ENCODE data around the gene FGD2. TPM values are rescaled to one million over a fixed set of nuclear protein-coding genes. Genes with fewer than 3 reads are reported as not detected.
"Not testable (repeated sequence)": the region's sequence is repeated elsewhere in the genome, so short reads cannot be mapped to it uniquely, and the experiment has no call there.

FGD2 gene
- total RNA-seq, 2 donors from 2014 or later: 9.1 to 9.3 TPM

DNA sequence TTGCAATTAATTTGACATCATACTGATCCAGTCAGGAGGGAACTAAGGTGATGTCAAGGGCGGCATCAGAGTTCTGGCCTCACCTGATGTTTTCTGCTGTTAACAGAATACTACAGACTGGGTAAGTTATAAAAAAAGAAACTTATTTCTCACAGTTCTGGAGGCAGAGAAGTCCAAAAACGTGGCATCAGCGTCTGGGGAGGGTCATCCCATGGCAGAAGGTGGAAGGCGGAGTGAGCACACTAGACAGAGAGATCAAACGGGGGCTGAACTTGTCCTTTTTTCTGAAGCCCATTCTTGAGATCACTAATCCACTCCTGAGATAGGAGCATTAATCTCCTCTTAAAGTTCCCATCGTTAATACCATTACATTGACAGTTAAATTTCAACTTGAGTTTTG, 16.2 kb upstream of the FGD2 start:
- Mint-ChIP-seq H3K36me3 (no peaks in the 10 kb centered on the region), H3K27me3 (peaks cover 5 to 7% of the 10 kb centered on the region in 2 donors), H3K27ac (no peak overlapping the region), H3K4me3 (no peak overlapping the region), H3K9me3 (no peaks in the 10 kb centered on the region), H3K4me1 (ENCODE audit: low read depth in 2 of 2) (peaks cover 11 to 15% of the 10 kb centered on the region in 2 donors)
- DNase-seq (ENCODE audit: low spot score) (no peak), ATAC-seq (no peak)

DNA sequence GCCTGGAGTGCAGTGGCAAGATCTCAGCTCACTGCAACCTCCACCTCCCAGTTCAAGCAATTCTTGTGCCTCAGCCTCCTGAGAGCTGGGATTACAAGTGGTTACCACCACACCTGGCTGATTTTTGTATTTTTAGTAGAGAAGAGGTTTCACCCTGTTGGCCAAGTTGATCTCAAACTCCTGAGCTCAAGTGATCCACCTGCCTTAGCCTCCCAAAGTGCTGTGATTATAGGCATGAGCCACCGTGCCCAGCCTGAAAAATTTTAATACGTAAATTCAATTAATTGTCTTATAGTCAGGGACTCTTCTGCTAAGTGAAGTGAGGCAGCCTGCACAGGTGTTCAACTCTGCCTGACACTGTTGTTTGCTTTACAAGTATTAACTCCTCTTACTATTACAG, 15.1 kb upstream of the FGD2 start:
- H3K4me1 Mint-ChIP-seq (ENCODE audit: low read depth in 2 of 2): peaks cover 11 to 15% of the 10 kb centered on the region in 2 donors
- not testable (repeated sequence) for H3K4me3 Mint-ChIP-seq; H3K36me3 Mint-ChIP-seq; H3K9me3 Mint-ChIP-seq; H3K27me3 Mint-ChIP-seq; DNase-seq (ENCODE audit: low spot score); H3K27ac Mint-ChIP-seq; ATAC-seq

DNA sequence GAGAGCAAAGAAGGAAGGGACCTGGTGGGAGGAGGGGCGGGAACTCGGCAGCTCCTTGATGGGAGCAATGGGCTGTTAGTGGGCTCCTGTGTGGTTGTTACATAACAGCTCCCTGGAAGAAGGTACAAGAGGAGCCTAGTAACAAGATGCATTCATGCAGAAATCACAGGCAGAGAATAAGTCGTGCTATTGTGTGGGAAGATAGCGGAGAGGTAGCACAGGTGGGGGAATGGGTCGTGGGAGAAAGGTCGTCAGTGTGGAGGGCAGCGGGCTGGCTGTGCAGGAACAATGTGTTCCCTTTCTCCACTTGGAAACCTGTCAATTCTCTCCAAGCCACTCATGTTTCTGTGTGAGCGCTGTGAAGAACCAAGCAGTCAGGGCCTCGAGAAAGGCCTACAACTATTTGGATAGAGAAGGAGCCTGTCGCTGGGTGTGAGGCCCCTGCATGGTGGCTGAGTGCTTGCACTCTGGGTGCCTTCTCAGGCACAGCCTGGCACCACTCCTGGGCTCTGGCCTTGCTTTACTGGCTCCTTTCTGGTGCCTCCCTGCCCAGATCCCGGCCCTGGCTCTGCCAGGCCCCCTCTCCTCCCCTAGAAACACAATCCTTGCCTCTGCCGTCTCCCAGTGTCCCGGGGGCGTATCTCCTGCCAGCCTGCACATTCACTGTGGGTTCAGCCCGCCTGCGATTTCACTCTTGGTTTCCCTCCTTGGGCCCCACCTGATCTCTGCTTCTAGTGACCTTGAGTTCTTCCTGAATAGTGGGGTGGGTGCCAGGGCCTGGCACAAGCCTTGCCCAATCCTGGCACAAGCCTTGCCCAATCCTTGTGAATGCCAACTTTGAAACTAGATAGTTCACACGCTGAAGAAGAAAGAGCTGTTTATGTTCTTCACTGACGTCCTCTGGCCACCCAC, 7.4 kb upstream of the FGD2 start:
- no peak for DNase-seq (ENCODE audit: low spot score)
- no peak overlapping the region for H3K27ac Mint-ChIP-seq
- H3K36me3 Mint-ChIP-seq: no peaks in the 10 kb centered on the region
- peak in 1 of 2 donors; percentile 51 for ATAC-seq
- no peak overlapping the region for H3K4me3 Mint-ChIP-seq
- no peaks in the 10 kb centered on the region for H3K9me3 Mint-ChIP-seq
- H3K4me1 Mint-ChIP-seq (ENCODE audit: low read depth in 2 of 2): no peaks in the 10 kb centered on the region
- peaks cover 0 to 3% of the 10 kb centered on the region in 2 donors for H3K27me3 Mint-ChIP-seq

DNA sequence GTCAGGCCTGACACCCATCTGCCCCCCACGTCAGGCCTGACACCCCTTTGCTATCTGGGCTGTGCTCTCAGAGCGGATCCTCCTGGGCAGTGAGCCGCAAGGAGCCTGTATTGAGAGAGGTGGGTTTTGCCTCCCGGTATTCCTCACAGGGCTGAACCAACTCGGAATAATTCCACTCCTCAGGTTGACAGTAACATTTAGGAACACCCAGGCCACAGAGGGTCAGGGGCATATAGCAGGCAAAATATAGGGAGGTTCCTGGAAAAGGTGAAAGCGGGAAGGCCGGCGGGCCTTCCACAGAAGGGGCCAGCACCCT, 6.8 kb upstream of the FGD2 start:
- H3K27ac Mint-ChIP-seq: no peak overlapping the region
- no peaks in the 10 kb centered on the region for H3K36me3 Mint-ChIP-seq
- peaks cover 0 to 3% of the 10 kb centered on the region in 2 donors for H3K27me3 Mint-ChIP-seq
- no peak for ATAC-seq
- H3K4me1 Mint-ChIP-seq (ENCODE audit: low read depth in 2 of 2): no peaks in the 10 kb centered on the region
- DNase-seq (ENCODE audit: low spot score): no peak
- H3K9me3 Mint-ChIP-seq: no peaks in the 10 kb centered on the region
- H3K4me3 Mint-ChIP-seq: no peak overlapping the region

DNA sequence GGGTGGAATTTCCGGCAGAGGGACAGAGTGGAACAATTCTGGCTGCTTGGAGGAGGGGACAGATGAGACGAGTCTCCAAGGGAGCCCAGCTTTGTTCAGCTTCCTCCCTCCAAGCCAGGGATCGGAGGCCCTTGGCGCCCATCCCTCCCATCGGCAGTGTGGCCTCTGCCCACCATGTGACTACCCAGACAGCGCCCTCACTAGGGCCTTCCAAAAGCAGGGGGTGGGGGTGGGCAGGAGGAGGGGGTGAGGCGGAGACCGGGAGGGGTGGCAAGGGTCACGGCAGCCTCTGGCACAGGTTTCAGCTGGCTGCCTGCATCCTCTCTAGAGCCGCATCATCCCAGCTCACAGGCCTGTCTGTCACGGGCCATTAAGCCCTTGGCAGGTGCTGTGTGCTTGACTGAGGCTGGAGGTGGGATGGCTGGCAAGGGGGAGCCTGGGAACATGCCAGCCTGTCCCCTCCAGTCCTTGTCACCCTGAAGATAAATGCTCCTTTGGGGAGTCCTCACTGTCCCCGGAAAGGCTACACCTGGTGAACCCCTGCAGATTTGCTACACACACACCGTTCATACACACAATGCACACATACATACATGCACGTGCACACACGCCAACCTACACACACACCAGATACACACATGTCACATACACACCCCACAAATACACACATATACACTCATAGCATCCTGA, 6.2 kb upstream of the FGD2 start:
- ATAC-seq (no peak), DNase-seq (ENCODE audit: low spot score) (no peak)
- Mint-ChIP-seq H3K9me3 (no peaks in the 10 kb centered on the region), H3K27ac (no peak overlapping the region), H3K4me3 (no peak overlapping the region), H3K4me1 (ENCODE audit: low read depth in 2 of 2) (no peaks in the 10 kb centered on the region), H3K36me3 (no peaks in the 10 kb centered on the region), H3K27me3 (no peaks in the 10 kb centered on the region)

DNA sequence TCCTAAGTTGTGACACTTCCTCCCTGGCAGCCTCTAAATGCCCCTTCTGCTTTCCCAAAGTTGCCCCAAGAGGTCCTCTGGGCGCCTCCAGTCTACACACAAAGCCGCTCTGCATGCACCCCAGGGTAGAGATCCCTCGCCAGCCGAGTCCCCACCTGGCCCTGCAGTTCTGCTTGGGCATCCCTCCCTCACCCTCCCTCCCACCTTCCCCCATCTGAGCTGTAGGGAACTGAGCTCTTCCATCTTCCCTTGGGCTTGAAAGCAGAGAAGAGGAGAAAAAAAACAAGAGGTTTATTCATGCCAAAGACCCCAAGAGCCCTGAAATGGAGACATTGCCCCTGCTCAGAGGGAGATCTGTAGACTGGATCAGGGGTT, 5.7 kb upstream of the FGD2 start:
- no peak for DNase-seq (ENCODE audit: low spot score)
- no peak overlapping the region for H3K27ac Mint-ChIP-seq
- no peaks in the 10 kb centered on the region for H3K9me3 Mint-ChIP-seq
- no peaks in the 10 kb centered on the region for H3K36me3 Mint-ChIP-seq
- H3K4me1 Mint-ChIP-seq (ENCODE audit: low read depth in 2 of 2): no peaks in the 10 kb centered on the region
- no peak overlapping the region for H3K4me3 Mint-ChIP-seq
- no peaks in the 10 kb centered on the region for H3K27me3 Mint-ChIP-seq
- ATAC-seq: no peak

DNA sequence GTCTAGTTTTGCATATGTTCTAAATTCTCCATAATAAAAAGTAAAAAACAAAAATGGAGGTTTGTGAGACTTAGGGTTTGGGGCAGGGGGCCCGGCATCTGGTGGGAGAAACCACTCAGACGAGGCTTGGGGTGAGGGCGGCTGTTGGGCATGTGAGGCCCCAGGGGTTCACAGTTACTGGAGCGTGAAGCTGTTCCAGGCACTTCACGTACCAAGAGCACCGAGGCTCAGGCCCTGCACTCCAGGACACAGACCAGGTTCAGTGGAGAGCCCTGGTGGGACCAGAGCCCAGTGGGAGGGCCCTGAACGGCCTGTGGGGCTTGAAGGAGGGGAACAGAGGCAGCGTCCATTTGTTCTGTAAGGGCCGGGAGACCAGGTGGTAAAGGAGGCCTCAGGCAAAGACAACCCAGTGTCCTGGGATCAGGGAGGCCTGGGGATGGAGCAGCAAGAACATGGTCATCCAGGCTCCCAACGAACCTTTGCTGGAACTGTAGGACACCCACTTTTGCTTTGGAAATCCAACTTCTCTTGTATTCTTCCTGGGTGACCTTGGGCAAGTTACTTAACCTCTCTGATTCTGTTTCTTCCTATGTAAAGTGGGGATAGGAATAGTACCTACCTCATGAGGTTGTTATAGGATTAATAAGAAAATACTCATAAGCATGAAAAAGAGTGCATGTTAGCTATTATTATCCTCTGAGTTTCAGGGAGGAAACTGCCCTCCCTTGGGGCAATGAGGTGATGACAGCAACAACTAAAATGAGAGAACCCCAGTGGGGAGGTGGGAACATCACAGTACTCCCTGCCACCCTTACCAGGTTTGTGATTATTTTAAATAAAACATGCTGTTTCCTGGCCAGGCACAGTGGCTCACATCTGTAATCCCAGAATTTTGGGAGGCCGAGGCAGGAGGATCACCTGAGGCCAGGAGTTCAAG, 1.1 kb upstream of the FGD2 start:
- Mint-ChIP-seq H3K9me3 (no peaks in the 10 kb centered on the region), H3K4me3 (peak overlapping the region; percentile 6), H3K36me3 (no peaks in the 10 kb centered on the region), H3K4me1 (ENCODE audit: low read depth in 2 of 2) (peaks cover 16 to 19% of the 10 kb centered on the region in 2 donors), H3K27ac (no peak overlapping the region), H3K27me3 (no peaks in the 10 kb centered on the region)
- ATAC-seq (no peak), DNase-seq (ENCODE audit: low spot score) (no peak)

DNA sequence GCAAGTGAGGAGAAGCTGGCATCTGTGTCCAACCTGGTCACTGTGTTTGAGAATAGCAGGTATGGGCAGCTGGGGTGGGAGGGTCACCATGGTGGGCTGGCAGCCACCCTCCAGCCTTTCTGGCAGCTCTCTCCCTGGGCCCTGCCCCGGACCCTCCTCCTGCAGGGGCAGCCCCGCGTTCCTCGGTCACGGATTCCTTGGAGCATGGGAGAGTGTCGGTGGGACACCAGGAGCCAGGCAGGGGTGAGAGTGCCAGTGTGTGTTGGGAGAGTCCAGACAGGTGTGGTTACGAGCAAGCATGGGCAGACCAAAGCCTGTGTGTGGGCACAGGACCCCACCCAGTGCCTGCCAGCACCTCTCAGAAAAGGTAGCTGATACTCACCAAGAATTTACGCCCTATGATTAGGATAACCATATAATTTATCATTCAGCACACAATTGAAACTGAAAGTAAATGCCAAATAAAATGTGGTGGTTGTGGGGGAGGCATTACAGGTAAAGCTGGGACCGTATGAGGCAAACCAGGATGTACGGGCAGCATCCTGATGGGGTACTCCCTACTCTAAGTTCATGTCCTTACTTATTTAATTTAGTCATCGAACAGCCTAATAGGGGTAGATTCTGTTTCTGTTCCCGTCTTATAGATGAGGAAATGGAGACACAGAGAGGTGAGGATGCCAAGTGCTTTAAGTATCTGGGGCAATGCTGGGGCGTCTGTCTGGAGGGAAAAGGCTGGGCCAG, 542 bp downstream of the FGD2 start:
- no peak for ATAC-seq
- Mint-ChIP-seq H3K9me3 (no peaks in the 10 kb centered on the region), H3K36me3 (no peaks in the 10 kb centered on the region), H3K27ac (peak overlapping the region; percentile 43 to 76), H3K4me1 (ENCODE audit: low read depth in 2 of 2) (peaks cover 16 to 19% of the 10 kb centered on the region in 2 donors), H3K27me3 (no peaks in the 10 kb centered on the region), H3K4me3 (peak overlapping the region; percentile 40)
- no peak for DNase-seq (ENCODE audit: low spot score)

DNA sequence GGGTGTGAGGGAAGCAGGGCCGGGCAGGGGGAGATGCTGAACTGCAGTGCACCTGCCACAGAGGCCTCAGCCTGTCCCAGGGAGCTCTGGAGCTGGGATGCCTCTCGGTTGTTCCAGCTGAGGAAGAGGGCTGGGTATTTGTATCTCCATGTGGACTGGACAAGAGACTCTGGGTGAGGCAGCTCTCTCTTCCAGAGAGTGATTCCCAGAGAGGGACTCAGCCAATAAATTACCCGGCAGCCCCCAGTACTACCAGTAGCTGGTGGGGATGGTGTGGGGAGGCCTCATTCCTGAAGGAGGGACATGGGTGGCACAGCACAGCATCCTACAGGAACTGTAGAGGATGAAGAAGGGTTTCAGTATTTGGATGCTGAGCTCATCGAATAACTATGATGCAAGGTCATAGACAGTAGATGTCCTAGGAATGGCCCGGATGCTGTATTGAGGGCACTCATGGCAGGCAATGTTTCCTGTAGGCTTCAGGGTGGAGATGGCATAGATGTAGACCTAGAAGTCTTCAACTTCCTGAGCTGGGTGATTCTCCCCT, 1.4 kb downstream of the FGD2 start:
- Mint-ChIP-seq H3K4me1 (ENCODE audit: low read depth in 2 of 2) (peaks cover 16 to 19% of the 10 kb centered on the region in 2 donors), H3K27me3 (no peaks in the 10 kb centered on the region), H3K4me3 (peak overlapping the region; percentile 40), H3K9me3 (no peaks in the 10 kb centered on the region), H3K36me3 (no peaks in the 10 kb centered on the region), H3K27ac (peak overlapping the region in 1 of 2 donors; percentile 76)
- ATAC-seq: no peak
- no peak for DNase-seq (ENCODE audit: low spot score)

DNA sequence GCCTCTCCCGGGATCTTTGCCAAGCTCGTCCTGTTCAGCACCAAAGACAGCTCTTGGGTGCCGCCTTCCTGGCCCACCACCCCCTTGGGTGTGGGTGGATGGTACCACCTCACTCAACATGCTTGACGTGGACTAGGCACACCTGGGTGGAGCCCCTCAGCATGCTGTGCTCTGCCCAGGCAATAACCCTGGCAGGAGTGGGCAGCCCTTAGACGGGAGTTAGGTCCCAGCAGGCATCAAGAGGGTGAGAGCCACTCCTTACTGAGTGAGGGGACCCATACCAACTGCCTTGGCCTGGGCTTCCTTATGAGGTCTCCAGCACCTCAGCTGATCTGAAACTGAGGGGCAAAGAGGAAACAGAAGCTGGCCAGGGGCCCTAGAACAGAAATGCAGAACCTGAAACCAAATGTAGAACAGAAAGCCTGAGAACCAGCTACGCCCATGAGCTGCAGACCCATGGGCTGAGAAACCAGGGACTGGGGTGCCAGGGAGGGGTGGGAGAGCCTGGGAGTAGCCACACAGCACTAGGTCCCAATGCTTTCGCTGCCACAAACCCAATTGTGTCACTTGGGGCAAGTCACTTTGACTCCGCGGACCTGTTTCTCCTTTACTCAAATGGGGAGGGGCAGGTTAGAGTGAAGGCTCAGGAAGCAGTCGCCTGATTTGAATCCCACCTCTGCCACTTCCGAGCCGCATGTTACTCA, 2.0 kb downstream of the FGD2 start:
- peak in 1 of 2 donors; percentile 45 for ATAC-seq
- Mint-ChIP-seq H3K27ac (peak overlapping the region; percentile 37 to 39), H3K4me1 (ENCODE audit: low read depth in 2 of 2) (peaks cover 16 to 19% of the 10 kb centered on the region in 2 donors), H3K9me3 (no peaks in the 10 kb centered on the region), H3K36me3 (no peaks in the 10 kb centered on the region), H3K27me3 (no peaks in the 10 kb centered on the region), H3K4me3 (peak overlapping the region; percentile 45)
- no peak for DNase-seq (ENCODE audit: low spot score)

DNA sequence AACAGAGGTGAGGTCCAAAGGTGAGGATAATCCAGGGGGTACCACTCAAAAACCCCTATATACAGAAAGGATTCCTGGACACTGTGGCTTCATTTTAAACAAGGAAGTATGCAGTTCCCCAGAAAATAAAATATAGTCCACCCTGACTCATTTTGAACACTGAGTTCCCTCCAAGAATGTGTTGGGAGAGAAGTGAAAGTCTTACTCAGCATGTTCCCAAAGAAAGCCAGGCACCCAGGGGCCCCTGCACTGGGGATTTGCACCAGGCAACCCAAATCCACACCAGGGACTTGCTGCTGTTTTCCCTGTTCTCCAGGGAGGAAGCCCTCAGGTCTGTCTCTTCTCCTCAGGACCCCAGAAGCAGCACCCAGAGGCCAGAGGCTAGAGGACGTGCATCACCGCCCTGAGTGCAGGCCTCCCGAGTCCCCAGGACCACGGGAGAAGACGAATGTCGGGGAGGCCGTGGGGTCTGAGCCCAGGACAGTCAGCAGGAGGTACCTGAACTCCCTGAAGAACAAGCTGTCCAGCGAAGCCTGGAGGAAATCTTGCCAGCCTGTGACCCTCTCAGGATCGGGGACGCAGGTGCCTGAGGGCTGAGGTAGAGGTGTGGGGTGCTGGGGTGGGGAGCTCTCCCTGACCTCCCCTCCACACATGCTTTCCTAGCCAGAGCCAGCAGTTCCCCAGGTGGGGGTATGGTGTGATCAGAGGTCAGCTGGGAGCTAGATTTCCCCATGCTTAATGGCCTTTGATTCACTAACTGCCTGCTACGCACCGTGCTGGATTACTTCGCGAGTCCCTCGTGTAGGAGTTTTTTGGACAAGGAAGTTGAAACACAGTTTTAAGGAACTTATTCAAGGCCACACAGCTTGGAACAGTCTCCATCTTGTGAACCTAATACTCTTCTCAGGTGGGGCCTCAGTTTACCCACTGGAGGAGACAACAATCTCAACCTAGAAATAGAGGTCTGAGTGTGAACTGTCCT, 3.3 kb downstream of the FGD2 start:
- Mint-ChIP-seq H3K9me3 (no peaks in the 10 kb centered on the region), H3K36me3 (no peaks in the 10 kb centered on the region), H3K27me3 (no peaks in the 10 kb centered on the region), H3K4me1 (ENCODE audit: low read depth in 2 of 2) (peaks cover 16 to 19% of the 10 kb centered on the region in 2 donors), H3K27ac (peak overlapping the region in 1 of 2 donors; percentile 37), H3K4me3 (peak overlapping the region; percentile 45)
- DNase-seq (ENCODE audit: low spot score) (no peak), ATAC-seq (no peak)

Data from natural killer cell treated with Interleukin-12 subunit alpha and Interleukin-12 subunit beta and Interleukin-15 and Interleukin-18, amount 100 ng/mL, for 72 hours (primary cell).